HepG2 (cell line): ENCODE data around the gene GYS1. TPM values are rescaled to one million over a fixed set of nuclear protein-coding genes. Genes with fewer than 3 reads are reported as not detected.
A peak's percentile ranks its signal among the peaks of the same experiment; 100 is the strongest.

ENCODE experiments used
- ATAC-seq: fragments of 200-7000 bp; cut with Tn5 transposase; 3 replicates; pipeline ENCODE4 v1.9.1; 2020; ENCODE audit warnings: mild to moderate bottlenecking, moderate library complexity
- BruUV-seq: library from RNA; stranded (reverse); fragments of 400-500 nt; replicated peaks from 2 replicates; lab custom pipeline; 2021; lab: Mats Ljungman, UMichigan
- CTCF ChIA-PET: fragments of 300-600 bp; formaldehyde crosslinking; extraction: SDS; loops from one replicate; lab custom pipeline; 2021; ENCODE audit warnings: low total read pairs, inconsistent platforms, low intra/inter-chr PET ratio; lab: Yijun Ruan, JAX
- POLR2A ChIA-PET: fragments of 350-600 bp; sonication (Branson Sonifier 250); formaldehyde crosslinking; loops from one replicate; lab custom pipeline; 2020; ENCODE audit warnings: antibody characterized with exemption, inconsistent platforms; lab: Yijun Ruan, JAX
- DNase-seq: peaks from one replicate; pipeline ENCODE4 v3.0.0-alpha.2; 2015; ENCODE audit warnings: low spot score
- FAIRE-seq: peaks from 3 replicates; lab custom pipeline; 2011; peaks lifted over from hg19 to GRCh38; lab: Jason Lieb, UNC
- H2AFZ ChIP-seq: one replicate; pipeline ENCODE4 v1.6.1; 2011; ENCODE audit warnings: low read length, inconsistent platforms
- H3K27ac ChIP-seq: fragments of 300-600 bp; 3 replicates; pipeline ENCODE4 v1.8.0; 2011; ENCODE audit warnings: mixed run types, mild to moderate bottlenecking, mixed read lengths, low read length, inconsistent platforms; ENCODE audit not compliant: insufficient read depth; ENCODE audit errors: extremely low read length
- H3K27me3 ChIP-seq, 2 experiments: fragments of 200-600 bp in 1 of 2; 2 replicates in 1 of 2; 3 replicates in 1 of 2; pipeline versions ENCODE4 v1.6.0 to v1.8.0; 2011; ENCODE audit warnings: low read length in 2 of 2, mild to moderate bottlenecking in 2 of 2, moderate library complexity in 2 of 2, inconsistent platforms in 1 of 2; ENCODE audit not compliant: insufficient read depth in 2 of 2, control insufficient read depth in 1 of 2
- H3K36me3 ChIP-seq, 2 experiments: fragments of 200-600 bp in 1 of 2; replicated peaks in 1 of 2; 2 replicates in 1 of 2; 3 replicates in 1 of 2; pipeline versions ENCODE4 v1.5.1 to v1.8.0; 2011; ENCODE audit warnings: low read length in 2 of 2, inconsistent platforms in 1 of 2; ENCODE audit not compliant: insufficient read depth in 2 of 2, control insufficient read depth in 1 of 2
- H3K4me1 ChIP-seq: 2 replicates; pipeline ENCODE4 v1.5.1; 2012; ENCODE audit warnings: low read length, inconsistent platforms; ENCODE audit not compliant: insufficient read depth
- H3K4me2 ChIP-seq: 2 replicates; pipeline ENCODE4 v1.6.0; 2011; ENCODE audit warnings: low read depth, low read length, inconsistent platforms
- H3K4me3 ChIP-seq, 3 experiments: fragments of 200-600 bp in 1 of 3; sonication (generic), shearing (Covaris generic) in 1 of 3; replicated peaks in 1 of 3; 2 replicates each; pipeline ENCODE4 v1.5.1; 2011 to 2016; ENCODE audit warnings: low read length in 3 of 3, inconsistent platforms in 2 of 3, low read depth in 2 of 3, mild to moderate bottlenecking in 2 of 3, control low read depth in 1 of 3, mixed read lengths in 1 of 3; ENCODE audit not compliant: insufficient read depth in 1 of 3
- H3K79me2 ChIP-seq: one replicate; pipeline ENCODE4 v1.6.1; 2011; ENCODE audit warnings: low read length, inconsistent platforms; ENCODE audit not compliant: insufficient read depth
- H3K9ac ChIP-seq: 2 replicates; pipeline ENCODE4 v1.6.0; 2011; ENCODE audit warnings: mild to moderate bottlenecking, low read depth, low read length, inconsistent platforms; ENCODE audit not compliant: insufficient read depth
- H3K9me3 ChIP-seq: 2 replicates; pipeline ENCODE4 v1.5.1; 2012; ENCODE audit warnings: mild to moderate bottlenecking, low read length
- H4K20me1 ChIP-seq: 2 replicates; pipeline ENCODE4 v1.6.0; 2011; ENCODE audit warnings: inconsistent platforms, mild to moderate bottlenecking, low read length, moderate library complexity; ENCODE audit not compliant: insufficient read depth
- ELF1 ChIP-seq: sonication (generic); formaldehyde crosslinking; IDR thresholded peaks from 2 replicates; pipeline ENCODE4 v1.4.0; 2020; ENCODE audit warnings: missing genetic modification reagents
- ELF3 ChIP-seq: IDR thresholded peaks from 2 replicates; pipeline ENCODE4 v1.6.1; 2016; ENCODE audit warnings: missing genetic modification reagents, missing compliant biosample characterization
- ETV5 ChIP-seq: IDR thresholded peaks from 2 replicates; pipeline ENCODE4 v1.6.1; 2018; ENCODE audit warnings: missing biosample characterization, missing genetic modification reagents, inconsistent platforms, borderline replicate concordance
- GABPA ChIP-seq, 2 experiments: IDR thresholded peaks; 2 replicates each; pipeline ENCODE4 v1.6.1; 2011 to 2016; ENCODE audit warnings: low read depth in 2 of 2, low read length in 1 of 2, missing biosample characterization in 1 of 2, missing genetic modification characterization in 1 of 2
- GABPB1 ChIP-seq: IDR thresholded peaks from 2 replicates; pipeline ENCODE4 v1.6.1; 2016; ENCODE audit warnings: mild to moderate bottlenecking, missing genetic modification reagents, moderate library complexity, missing compliant biosample characterization
- KDM3A ChIP-seq: IDR thresholded peaks from 2 replicates; pipeline ENCODE4 v1.6.1; 2018; ENCODE audit warnings: low read depth, missing compliant biosample characterization
- XRCC5 ChIP-seq: fragments of 200-400 bp; formaldehyde crosslinking; optimal IDR thresholded peaks from 2 replicates; pipeline ENCODE3; 2017; ENCODE audit warnings: mild to moderate bottlenecking, low read length
- ZFP36 ChIP-seq: fragments of 150-350 bp; IDR thresholded peaks from 2 replicates; pipeline ENCODE4 v1.6.1; 2018; ENCODE audit warnings: borderline replicate concordance, low read length, low read depth; ENCODE audit not compliant: partially characterized antibody
- ZKSCAN8 ChIP-seq: IDR thresholded peaks from 2 replicates; pipeline ENCODE4 v1.6.1; 2016; ENCODE audit warnings: borderline replicate concordance, missing genetic modification reagents, missing compliant biosample characterization
- ZNF160 ChIP-seq: sonication (generic); formaldehyde crosslinking; IDR thresholded peaks from 2 replicates; pipeline ENCODE4 v1.8.0; 2022; ENCODE audit warnings: mild to moderate bottlenecking, inconsistent platforms, missing genetic modification reagents
- ZNF24 ChIP-seq: fragments of 450-650 bp; IDR thresholded peaks from 2 replicates; pipeline ENCODE4 v1.6.1; 2017; ENCODE audit warnings: antibody characterized with exemption, mild to moderate bottlenecking
- WGBS: methylation state at CpG from one replicate; pipeline ENCODE4 v1.1.6; 2017; ENCODE audit warnings: low lambda C conversion rate; 5-methylcytosine and 5-hydroxymethylcytosine counted together
- in situ Hi-C: cut with HindIII; loops from 2 replicates; pipeline ENCODE4 v1.10.0; 2017; ENCODE audit warnings: low pct_unique_long_range_greater_than_20kb; ENCODE audit not compliant: extremely low pct_ligation_motif_present
- intact Hi-C: fragments of 100-400 bp; cut with micrococcal nuclease; formaldehyde crosslinking; loops from one replicate; pipeline ENCODE4 v1.10.0; 2022; ENCODE audit not compliant: unreplicated experiment
- polyA plus RNA-seq, 8 experiments: library from polyadenylated mRNA; depleted of rRNA in 3 of 8; stranded (reverse) in 7 of 8; unstranded in 1 of 8; fragments of >200 nt; fragmentation: Illumina TruSeq in 4 of 8; extraction: Trizol in 4 of 8; gene quantifications; 2 replicates each; pipeline versions ENCODE4 v1.2.1 to v1.2.3, GENCODE V29; 2011 to 2016; ENCODE audit warnings: low read depth in 4 of 8, missing spikeins in 1 of 8, mixed read lengths in 1 of 8; ENCODE audit not compliant: insufficient read depth in 1 of 8
- total RNA-seq, 5 experiments: library from RNA; depleted of rRNA; stranded (reverse); fragments of >200 nt; fragmentation: Illumina TruSeq; extraction: Trizol; gene quantifications; 2 replicates each; pipeline ENCODE4 v1.2.3, GENCODE V29; 2016; ENCODE audit warnings: low read depth in 1 of 5
- TF ChIP-seq, protein P1 (sequence below): sonication (generic); formaldehyde crosslinking; IDR thresholded peaks from 2 replicates; pipeline ENCODE4 v1.4.0; 2020; ENCODE audit warnings: mild to moderate bottlenecking, low read depth, missing genetic modification reagents
- TF ChIP-seq, protein P2 (sequence below): sonication (generic); formaldehyde crosslinking; IDR thresholded peaks from 2 replicates; pipeline ENCODE4 v1.5.1; 2020; ENCODE audit warnings: mild to moderate bottlenecking, missing genetic modification reagents, borderline replicate concordance
- TF ChIP-seq, protein P3 (sequence below): sonication (generic); formaldehyde crosslinking; IDR thresholded peaks from 2 replicates; pipeline ENCODE4 v1.5.0; 2020; ENCODE audit warnings: mild to moderate bottlenecking, missing genetic modification reagents, moderate library complexity

The GYS1 gene
- total and polyA plus RNA-seq, 2 of the 13 experiments (the other 11 are each of a cell fraction or from before 2014, with no cell fraction given) = 18.4 to 42.1 TPM

DNA sequence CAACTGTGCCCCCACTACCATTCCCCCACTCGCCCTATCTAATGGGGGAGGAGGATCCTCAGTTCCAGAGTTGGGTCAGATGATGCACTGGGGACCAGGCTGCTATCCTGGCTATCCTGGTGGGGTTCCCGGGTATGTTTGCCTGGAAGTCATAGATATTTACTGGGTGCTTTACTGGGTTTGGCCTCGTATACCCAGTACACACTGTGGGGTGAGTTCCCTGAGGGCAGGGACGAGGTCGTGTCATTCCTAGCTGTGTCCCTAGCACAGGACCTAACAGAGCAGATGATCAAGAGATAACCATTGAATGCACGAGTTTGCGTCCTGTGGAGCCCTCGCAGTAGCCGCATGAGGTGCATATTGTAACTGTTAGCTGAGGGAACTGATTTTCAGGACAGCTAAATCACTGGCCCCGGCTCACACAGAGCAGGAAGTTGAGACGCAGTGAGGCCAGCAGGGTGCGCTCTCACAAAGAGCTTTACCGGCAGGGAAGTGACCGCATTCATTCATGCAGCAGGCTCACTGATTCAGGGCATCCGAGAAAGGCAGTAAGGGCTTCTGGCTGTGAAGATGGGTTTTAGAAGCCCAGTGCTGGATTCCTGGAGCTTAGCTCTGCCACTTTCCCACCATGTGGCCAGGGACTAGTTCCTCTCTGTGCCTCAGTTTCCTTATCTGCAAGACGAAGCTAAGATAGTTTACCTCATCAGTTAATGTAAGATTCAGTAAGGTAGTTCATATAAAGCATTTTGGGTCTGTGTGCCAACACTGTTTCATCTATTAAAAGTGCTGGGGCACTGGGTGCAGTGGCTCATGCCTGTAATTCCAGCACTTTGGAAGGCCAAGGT lies 6.6 kb upstream of the GYS1 start:
- H3K9ac ChIP-seq = no peak overlapping the region
- H3K4me1 ChIP-seq = peaks cover 16% of the 10 kb centered on the region
- H3K4me3 ChIP-seq = no peak overlapping the region
- in situ Hi-C loops = no loop called here
- no peaks in the 10 kb centered on the region for H3K27me3 ChIP-seq
- no peaks in the 10 kb centered on the region for H3K9me3 ChIP-seq
- ChIA-PET POLR2A (no interaction called here), CTCF (no interaction called here)
- peaks cover 22% of the 10 kb centered on the region for H3K79me2 ChIP-seq
- 78% methylated on average over 11 of the region's 16 CpGs for WGBS
- ATAC-seq (peak; percentile 75), FAIRE-seq (no peak), DNase-seq (no peak)
- intact Hi-C loops = no loop called here
- no TSS peak for BruUV-seq
- H4K20me1 ChIP-seq = no peaks in the 10 kb centered on the region
- no peak overlapping the region for H2AFZ ChIP-seq
- no peak overlapping the region for H3K27ac ChIP-seq
- H3K4me2 ChIP-seq = no peak overlapping the region
- peaks cover 12 to 28% of the 10 kb centered on the region in 2 experiments; a peak in 4 of 5 replicates for H3K36me3 ChIP-seq
- TF ChIP-seq GABPB1 (CRISPR knock-in tag) (0 out of 2 replicates have a peak, but pooled peaks have one; percentile 24), ZFP36 (no peak), ETV5 (peak; percentile 46; the same call in 1 of the 2 replicates), ZNF160 (CRISPR knock-in tag) (no peak), ZNF24 (peak; percentile 46; the same call in 1 of the 2 replicates), ELF3 (0 out of 2 replicates have a peak, but pooled peaks have one; percentile 42), ELF1 (CRISPR knock-in tag) (0 out of 2 replicates have a peak, but pooled peaks have one; percentile 53), KDM3A (CRISPR knock-in tag) (no peak), ZKSCAN8 (CRISPR knock-in tag) (no peak), XRCC5 (peak; percentile 30), GABPA (IDR thresholded peaks at IDR 0.05; ENCODE audit: low read depth, low read length) (no peak), GABPA (CRISPR knock-in tag; IDR thresholded peaks at IDR 0.05; ENCODE audit: low read depth) (peak; percentile 37; the same call in 1 of the 2 replicates)
- TF ChIP-seq, protein P1, sequence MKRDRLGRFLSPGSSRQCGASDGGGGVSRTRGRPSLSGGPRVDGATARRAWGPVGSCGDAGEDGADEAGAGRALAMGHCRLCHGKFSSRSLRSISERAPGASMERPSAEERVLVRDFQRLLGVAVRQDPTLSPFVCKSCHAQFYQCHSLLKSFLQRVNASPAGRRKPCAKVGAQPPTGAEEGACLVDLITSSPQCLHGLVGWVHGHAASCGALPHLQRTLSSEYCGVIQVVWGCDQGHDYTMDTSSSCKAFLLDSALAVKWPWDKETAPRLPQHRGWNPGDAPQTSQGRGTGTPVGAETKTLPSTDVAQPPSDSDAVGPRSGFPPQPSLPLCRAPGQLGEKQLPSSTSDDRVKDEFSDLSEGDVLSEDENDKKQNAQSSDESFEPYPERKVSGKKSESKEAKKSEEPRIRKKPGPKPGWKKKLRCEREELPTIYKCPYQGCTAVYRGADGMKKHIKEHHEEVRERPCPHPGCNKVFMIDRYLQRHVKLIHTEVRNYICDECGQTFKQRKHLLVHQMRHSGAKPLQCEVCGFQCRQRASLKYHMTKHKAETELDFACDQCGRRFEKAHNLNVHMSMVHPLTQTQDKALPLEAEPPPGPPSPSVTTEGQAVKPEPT (CRISPR knock-in tag) = no peak
- TF ChIP-seq, protein P2, sequence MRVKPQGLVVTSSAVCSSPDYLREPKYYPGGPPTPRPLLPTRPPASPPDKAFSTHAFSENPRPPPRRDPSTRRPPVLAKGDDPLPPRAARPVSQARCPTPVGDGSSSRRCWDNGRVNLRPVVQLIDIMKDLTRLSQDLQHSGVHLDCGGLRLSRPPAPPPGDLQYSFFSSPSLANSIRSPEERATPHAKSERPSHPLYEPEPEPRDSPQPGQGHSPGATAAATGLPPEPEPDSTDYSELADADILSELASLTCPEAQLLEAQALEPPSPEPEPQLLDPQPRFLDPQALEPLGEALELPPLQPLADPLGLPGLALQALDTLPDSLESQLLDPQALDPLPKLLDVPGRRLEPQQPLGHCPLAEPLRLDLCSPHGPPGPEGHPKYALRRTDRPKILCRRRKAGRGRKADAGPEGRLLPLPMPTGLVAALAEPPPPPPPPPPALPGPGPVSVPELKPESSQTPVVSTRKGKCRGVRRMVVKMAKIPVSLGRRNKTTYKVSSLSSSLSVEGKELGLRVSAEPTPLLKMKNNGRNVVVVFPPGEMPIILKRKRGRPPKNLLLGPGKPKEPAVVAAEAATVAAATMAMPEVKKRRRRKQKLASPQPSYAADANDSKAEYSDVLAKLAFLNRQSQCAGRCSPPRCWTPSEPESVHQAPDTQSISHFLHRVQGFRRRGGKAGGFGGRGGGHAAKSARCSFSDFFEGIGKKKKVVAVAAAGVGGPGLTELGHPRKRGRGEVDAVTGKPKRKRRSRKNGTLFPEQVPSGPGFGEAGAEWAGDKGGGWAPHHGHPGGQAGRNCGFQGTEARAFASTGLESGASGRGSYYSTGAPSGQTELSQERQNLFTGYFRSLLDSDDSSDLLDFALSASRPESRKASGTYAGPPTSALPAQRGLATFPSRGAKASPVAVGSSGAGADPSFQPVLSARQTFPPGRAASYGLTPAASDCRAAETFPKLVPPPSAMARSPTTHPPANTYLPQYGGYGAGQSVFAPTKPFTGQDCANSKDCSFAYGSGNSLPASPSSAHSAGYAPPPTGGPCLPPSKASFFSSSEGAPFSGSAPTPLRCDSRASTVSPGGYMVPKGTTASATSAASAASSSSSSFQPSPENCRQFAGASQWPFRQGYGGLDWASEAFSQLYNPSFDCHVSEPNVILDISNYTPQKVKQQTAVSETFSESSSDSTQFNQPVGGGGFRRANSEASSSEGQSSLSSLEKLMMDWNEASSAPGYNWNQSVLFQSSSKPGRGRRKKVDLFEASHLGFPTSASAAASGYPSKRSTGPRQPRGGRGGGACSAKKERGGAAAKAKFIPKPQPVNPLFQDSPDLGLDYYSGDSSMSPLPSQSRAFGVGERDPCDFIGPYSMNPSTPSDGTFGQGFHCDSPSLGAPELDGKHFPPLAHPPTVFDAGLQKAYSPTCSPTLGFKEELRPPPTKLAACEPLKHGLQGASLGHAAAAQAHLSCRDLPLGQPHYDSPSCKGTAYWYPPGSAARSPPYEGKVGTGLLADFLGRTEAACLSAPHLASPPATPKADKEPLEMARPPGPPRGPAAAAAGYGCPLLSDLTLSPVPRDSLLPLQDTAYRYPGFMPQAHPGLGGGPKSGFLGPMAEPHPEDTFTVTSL = no peak
- TF ChIP-seq, protein P3, sequence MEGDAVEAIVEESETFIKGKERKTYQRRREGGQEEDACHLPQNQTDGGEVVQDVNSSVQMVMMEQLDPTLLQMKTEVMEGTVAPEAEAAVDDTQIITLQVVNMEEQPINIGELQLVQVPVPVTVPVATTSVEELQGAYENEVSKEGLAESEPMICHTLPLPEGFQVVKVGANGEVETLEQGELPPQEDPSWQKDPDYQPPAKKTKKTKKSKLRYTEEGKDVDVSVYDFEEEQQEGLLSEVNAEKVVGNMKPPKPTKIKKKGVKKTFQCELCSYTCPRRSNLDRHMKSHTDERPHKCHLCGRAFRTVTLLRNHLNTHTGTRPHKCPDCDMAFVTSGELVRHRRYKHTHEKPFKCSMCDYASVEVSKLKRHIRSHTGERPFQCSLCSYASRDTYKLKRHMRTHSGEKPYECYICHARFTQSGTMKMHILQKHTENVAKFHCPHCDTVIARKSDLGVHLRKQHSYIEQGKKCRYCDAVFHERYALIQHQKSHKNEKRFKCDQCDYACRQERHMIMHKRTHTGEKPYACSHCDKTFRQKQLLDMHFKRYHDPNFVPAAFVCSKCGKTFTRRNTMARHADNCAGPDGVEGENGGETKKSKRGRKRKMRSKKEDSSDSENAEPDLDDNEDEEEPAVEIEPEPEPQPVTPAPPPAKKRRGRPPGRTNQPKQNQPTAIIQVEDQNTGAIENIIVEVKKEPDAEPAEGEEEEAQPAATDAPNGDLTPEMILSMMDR = peak; percentile 71
